Measurements from ENCODE around the gene IL18R1. TPM values are rescaled to one million over a fixed set of nuclear protein-coding genes. Genes with fewer than 3 reads are reported as not detected.

The IL18R1 gene
- total and polyA plus RNA-seq, 7 donors = 0.60 to 5.2 (median 1.4) TPM

DNA sequence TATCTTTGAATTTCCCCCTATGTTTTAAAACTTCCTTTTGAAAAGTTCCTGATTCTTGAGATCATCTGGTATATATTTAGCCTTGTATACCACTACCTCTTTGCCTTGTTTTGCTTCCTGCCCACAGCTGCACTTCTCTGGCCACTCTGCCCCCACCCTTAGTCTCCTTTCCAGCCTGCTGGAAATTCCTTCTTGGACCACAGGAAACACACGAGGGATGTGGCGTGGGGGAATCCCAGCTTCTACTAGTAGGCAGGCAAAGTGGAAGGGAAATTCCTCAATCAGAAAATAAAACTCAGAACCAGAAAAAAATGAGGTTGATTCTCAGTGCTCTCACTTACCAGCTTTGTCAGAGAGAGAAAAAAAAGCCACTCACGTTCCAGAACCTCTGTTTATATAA is 80.7 kb downstream of the IL18R1 start:
- H3K27ac ChIP-seq = no peak overlapping the region

DNA sequence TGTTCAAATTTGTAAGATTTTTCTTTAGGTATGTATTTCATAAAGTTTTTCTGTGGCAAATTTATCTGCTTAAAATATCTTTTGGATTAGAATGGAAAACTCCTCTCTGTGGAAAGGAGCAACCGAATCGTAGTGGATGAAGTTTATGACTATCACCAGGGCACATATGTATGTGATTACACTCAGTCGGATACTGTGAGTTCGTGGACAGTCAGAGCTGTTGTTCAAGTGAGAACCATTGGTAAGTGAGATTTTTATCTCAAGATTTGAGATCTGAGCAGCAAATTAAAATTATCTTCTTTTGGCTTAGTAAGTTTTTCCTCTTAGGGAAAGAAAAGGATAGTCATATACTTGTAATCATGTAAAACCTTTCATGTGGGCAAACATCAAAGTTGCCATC is 81.5 kb downstream of the IL18R1 start:
- no peaks in the 10 kb centered on the region for H3K36me3 ChIP-seq
- H3K4me1 ChIP-seq = no peaks in the 10 kb centered on the region
- intact Hi-C loops (cut with DNase I) = no loop called here
- H3K4me3 ChIP-seq = no peak overlapping the region
- TF ChIP-seq EP300 (IDR thresholded peaks at IDR 0.05) (no peak), POLR2AphosphoS5 (IDR thresholded peaks at IDR 0.05) (no peak), POLR2A (IDR thresholded peaks at IDR 0.05) (no peak)
- TF ChIP-seq, protein P1, sequence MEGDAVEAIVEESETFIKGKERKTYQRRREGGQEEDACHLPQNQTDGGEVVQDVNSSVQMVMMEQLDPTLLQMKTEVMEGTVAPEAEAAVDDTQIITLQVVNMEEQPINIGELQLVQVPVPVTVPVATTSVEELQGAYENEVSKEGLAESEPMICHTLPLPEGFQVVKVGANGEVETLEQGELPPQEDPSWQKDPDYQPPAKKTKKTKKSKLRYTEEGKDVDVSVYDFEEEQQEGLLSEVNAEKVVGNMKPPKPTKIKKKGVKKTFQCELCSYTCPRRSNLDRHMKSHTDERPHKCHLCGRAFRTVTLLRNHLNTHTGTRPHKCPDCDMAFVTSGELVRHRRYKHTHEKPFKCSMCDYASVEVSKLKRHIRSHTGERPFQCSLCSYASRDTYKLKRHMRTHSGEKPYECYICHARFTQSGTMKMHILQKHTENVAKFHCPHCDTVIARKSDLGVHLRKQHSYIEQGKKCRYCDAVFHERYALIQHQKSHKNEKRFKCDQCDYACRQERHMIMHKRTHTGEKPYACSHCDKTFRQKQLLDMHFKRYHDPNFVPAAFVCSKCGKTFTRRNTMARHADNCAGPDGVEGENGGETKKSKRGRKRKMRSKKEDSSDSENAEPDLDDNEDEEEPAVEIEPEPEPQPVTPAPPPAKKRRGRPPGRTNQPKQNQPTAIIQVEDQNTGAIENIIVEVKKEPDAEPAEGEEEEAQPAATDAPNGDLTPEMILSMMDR (IDR thresholded peaks at IDR 0.05) = no peak
- H3K27me3 ChIP-seq = no peaks in the 10 kb centered on the region
- DNase-seq = no peak
- H3K9me3 ChIP-seq = no peaks in the 10 kb centered on the region
- no peak overlapping the region for H3K27ac ChIP-seq
- 83 to 88% methylated on average over 4 of the region's 4 CpGs for WGBS, 2 donors

More for the DNA sequence above, 80.7 kb downstream of the IL18R1 start:
- H3K4me3 ChIP-seq = no peak overlapping the region
- no peaks in the 10 kb centered on the region for H3K27me3 ChIP-seq
- 29 to 42% methylated on average over 3 of the region's 3 CpGs for WGBS, 2 donors
- no peak for TF ChIP-seq POLR2A (IDR thresholded peaks at IDR 0.05)
- no peak for TF ChIP-seq POLR2AphosphoS5 (IDR thresholded peaks at IDR 0.05)
- TF ChIP-seq EP300 (IDR thresholded peaks at IDR 0.05) = no peak
- TF ChIP-seq, protein P1 (IDR thresholded peaks at IDR 0.05) = no peak
- no peak for DNase-seq
- intact Hi-C loops (cut with DNase I) = no loop called here
- no peaks in the 10 kb centered on the region for H3K4me1 ChIP-seq
- no peaks in the 10 kb centered on the region for H3K36me3 ChIP-seq
- no peaks in the 10 kb centered on the region for H3K9me3 ChIP-seq

DNA sequence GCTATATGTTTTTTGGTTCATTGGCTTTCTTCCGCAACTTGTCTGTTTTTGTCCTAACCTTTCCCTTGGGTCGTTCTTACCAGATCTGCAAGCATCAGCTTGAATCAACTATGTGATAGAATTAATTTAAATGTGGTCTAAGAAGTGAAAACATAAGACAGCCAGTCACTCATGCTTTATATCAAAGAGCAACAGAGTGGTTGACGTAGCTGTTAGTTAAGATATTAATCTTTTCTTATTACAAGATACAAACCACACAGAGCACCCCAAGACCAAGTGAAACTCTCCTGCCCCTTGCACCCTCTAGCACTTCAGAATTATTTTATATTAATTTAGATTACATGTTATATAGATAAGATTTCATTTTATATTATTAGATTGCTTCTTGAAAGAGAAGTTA is 82.5 kb downstream of the IL18R1 start:
- no peak overlapping the region for H3K4me3 ChIP-seq
- no peak overlapping the region for H3K27ac ChIP-seq
- no peaks in the 10 kb centered on the region for H3K36me3 ChIP-seq
- intact Hi-C loops (cut with DNase I) = no loop called here
- TF ChIP-seq, protein P1 (IDR thresholded peaks at IDR 0.05) = no peak
- no peak for TF ChIP-seq EP300 (IDR thresholded peaks at IDR 0.05)
- TF ChIP-seq POLR2A (IDR thresholded peaks at IDR 0.05) = no peak
- TF ChIP-seq POLR2AphosphoS5 (IDR thresholded peaks at IDR 0.05) = no peak
- WGBS, 2 donors = 87 to 88% methylated on average over 3 of the region's 3 CpGs
- no peaks in the 10 kb centered on the region for H3K4me1 ChIP-seq
- no peaks in the 10 kb centered on the region for H3K27me3 ChIP-seq
- DNase-seq = no peak
- H3K9me3 ChIP-seq = no peaks in the 10 kb centered on the region

DNA sequence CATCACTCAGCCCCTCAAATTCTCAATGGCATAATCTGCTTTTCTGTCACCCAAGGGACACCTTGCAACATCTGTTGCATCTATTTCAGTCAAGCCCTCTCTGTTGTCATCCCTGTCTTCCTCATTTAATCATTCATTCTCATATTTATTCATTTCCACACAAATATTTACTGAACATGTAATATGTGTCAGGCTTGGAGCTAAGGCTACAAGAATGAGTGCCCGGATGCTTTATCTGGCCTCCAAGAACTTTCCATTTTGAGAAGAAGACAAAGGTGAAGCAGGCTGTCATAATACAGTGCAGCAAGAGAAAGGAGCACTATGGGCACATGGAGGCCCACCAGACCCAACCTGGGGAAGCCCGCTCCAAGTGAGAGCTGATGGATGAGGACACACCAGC is 83.0 kb downstream of the IL18R1 start:
- no peak for TF ChIP-seq EP300 (IDR thresholded peaks at IDR 0.05)
- TF ChIP-seq POLR2AphosphoS5 (IDR thresholded peaks at IDR 0.05) = no peak
- TF ChIP-seq, protein P1 (IDR thresholded peaks at IDR 0.05) = no peak
- no peak for TF ChIP-seq POLR2A (IDR thresholded peaks at IDR 0.05)
- no peak overlapping the region for H3K4me3 ChIP-seq
- no peaks in the 10 kb centered on the region for H3K27me3 ChIP-seq
- no peak overlapping the region for H3K27ac ChIP-seq
- DNase-seq = no peak
- intact Hi-C loops (cut with DNase I) = no loop called here
- H3K36me3 ChIP-seq = no peaks in the 10 kb centered on the region
- no peaks in the 10 kb centered on the region for H3K9me3 ChIP-seq
- 90 to 91% methylated on average over 2 of the region's 2 CpGs for WGBS, 2 donors
- H3K4me1 ChIP-seq = no peaks in the 10 kb centered on the region

DNA sequence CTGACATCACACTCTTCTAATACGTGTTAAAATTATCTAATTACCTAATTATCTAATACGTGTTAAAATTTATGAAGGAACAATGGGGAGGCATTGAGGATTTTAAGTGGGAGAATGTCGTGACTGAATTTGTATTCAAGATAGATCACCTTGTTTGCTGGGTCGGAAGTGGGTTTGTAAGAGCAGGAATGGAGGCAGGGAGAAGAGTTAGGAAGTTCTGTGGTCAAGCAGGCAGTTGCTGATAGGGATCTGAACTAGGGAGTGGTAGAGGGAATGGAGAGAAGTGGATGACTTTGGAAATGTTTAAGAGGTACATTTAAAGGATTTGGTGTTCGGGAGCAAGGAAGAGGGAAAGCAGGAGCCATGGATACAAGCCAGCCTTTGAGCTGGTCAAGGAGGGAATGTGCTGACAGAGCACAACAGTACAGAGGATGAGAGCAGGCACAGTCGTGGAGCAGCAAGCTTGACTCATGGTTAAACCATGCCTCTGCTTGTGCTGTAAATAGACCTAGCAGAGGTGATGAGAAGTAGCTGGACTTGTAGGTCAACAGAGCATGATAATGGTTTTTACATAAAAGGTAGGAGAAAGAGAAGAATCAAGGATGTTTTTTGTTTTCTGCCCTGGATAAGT is 83.6 kb downstream of the IL18R1 start:
- Histone ChIP-seq H3K27me3 (no peaks in the 10 kb centered on the region), H3K27ac (no peak overlapping the region), H3K4me3 (no peak overlapping the region), H3K9me3 (no peaks in the 10 kb centered on the region), H3K4me1 (no peaks in the 10 kb centered on the region), H3K36me3 (no peaks in the 10 kb centered on the region)
- 74% methylated on average over 6 of the region's 6 CpGs for WGBS, 2 donors
- intact Hi-C loops (cut with DNase I) = no loop called here
- TF ChIP-seq POLR2A (IDR thresholded peaks at IDR 0.05) (no peak), POLR2AphosphoS5 (IDR thresholded peaks at IDR 0.05) (no peak), EP300 (IDR thresholded peaks at IDR 0.05) (no peak)
- TF ChIP-seq, protein P1 (IDR thresholded peaks at IDR 0.05) = no peak
- DNase-seq = no peak

Data from sigmoid colon (tissue), 7 donors.